ENCODE results near the gene PRAMEF13.
"Not testable (repeated sequence)": the region's sequence is repeated elsewhere in the genome, so short reads cannot be mapped to it uniquely, and the experiment has no call there.

The PRAMEF13 gene

GRCh38 chr1:13165531-13165930 is 35.7 kb downstream of the PRAMEF13 start, which contains the start of gene HNRNPCL4:
TSS of gene HNRNPCL4 (minus strand) at chr1:13165631. CDS start at chr1:13165467, 164 bp downstream.
- DNase-seq (ENCODE audit: low spot score): not testable (repeated sequence)

- DNase-seq (ENCODE audit: low spot score): not testable (repeated sequence)
Observed at GRCh38 chr1:13155909-13156308, 45.3 kb downstream of the PRAMEF13 start, which contains the start of gene PRAMEF26. TSS of gene PRAMEF26 (minus strand) at chr1:13156009. CDS start at chr1:13153095, 2,914 bp downstream.
